Measurements from ENCODE around the gene SMAD1. TPM values are rescaled to one million over a fixed set of nuclear protein-coding genes. Genes with fewer than 3 reads are reported as not detected.

The SMAD1 gene
- total RNA-seq, 2 donors from 2014 or later, result 40.4 to 47.3 TPM

GRCh38 chr4:145545031-145545430 is 63.4 kb downstream of the SMAD1 start:
- Histone ChIP-seq H3K4me1 (no peaks in the 10 kb centered on the region), H3K9ac (ENCODE audit: low read depth in 2 of 2, low read length in 2 of 2) (no peak overlapping the region), H3K27me3 (no peaks in the 10 kb centered on the region), H3K36me3 (no peaks in the 10 kb centered on the region), H3K27ac (peak overlapping the region; percentile 62), H3K9me3 (no peaks in the 10 kb centered on the region), H3K4me3 (no peak overlapping the region)
- DNase-seq, result no peak
- TF ChIP-seq CTCF (IDR thresholded peaks at IDR 0.05), result no peak
- intact Hi-C loops (cut with DNase I), result no loop called here

- H3K27me3 ChIP-seq, result no peaks in the 10 kb centered on the region
- no peak overlapping the region for H3K4me3 ChIP-seq
Measured at GRCh38 chr4:145545538-145546174, 64.0 kb downstream of the SMAD1 start.

GRCh38 chr4:145546175-145546915 is 64.7 kb downstream of the SMAD1 start:
- Histone ChIP-seq H3K36me3 (no peaks in the 10 kb centered on the region), H3K9ac (ENCODE audit: low read depth in 2 of 2, low read length in 2 of 2) (no peak overlapping the region), H3K4me1 (no peaks in the 10 kb centered on the region), H3K27me3 (no peaks in the 10 kb centered on the region), H3K9me3 (no peaks in the 10 kb centered on the region), H3K27ac (peak overlapping the region; percentile 62), H3K4me3 (no peak overlapping the region)
- no peak for DNase-seq
- intact Hi-C loops (cut with DNase I), result no loop called here
- no peak for TF ChIP-seq CTCF (IDR thresholded peaks at IDR 0.05)

More at GRCh38 chr4:145545538-145546174, 64.0 kb downstream of the SMAD1 start:
- peak; percentile 61 for DNase-seq
- Histone ChIP-seq H3K36me3 (no peaks in the 10 kb centered on the region), H3K9ac (ENCODE audit: low read depth in 2 of 2, low read length in 2 of 2) (no peak overlapping the region), H3K27ac (peak overlapping the region; percentile 62), H3K9me3 (no peaks in the 10 kb centered on the region), H3K4me1 (no peaks in the 10 kb centered on the region)
- no peak for TF ChIP-seq CTCF (IDR thresholded peaks at IDR 0.05)
- intact Hi-C loops (cut with DNase I), result no loop called here

GRCh38 chr4:145551660-145552059 is 70.0 kb downstream of the SMAD1 start:
- Histone ChIP-seq H3K4me1 (no peaks in the 10 kb centered on the region), H3K27ac (no peak overlapping the region), H3K9ac (ENCODE audit: low read depth in 2 of 2, low read length in 2 of 2) (no peak overlapping the region), H3K9me3 (no peaks in the 10 kb centered on the region), H3K27me3 (no peaks in the 10 kb centered on the region), H3K4me3 (no peak overlapping the region), H3K36me3 (no peaks in the 10 kb centered on the region)
- intact Hi-C loops (cut with DNase I), result loop anchor here (10.0 kb wide), 1 partner anchor 397 kb away; no protein-coding TSS in a partner anchor
- no peak for DNase-seq
- TF ChIP-seq CTCF (IDR thresholded peaks at IDR 0.05), result no peak

- H3K9me3 ChIP-seq, result no peaks in the 10 kb centered on the region
- H3K27me3 ChIP-seq, result no peaks in the 10 kb centered on the region
- no peak for TF ChIP-seq CTCF (IDR thresholded peaks at IDR 0.05)
- no peak overlapping the region for H3K9ac ChIP-seq (ENCODE audit: low read depth in 2 of 2, low read length in 2 of 2)
- no peak for DNase-seq
- no peaks in the 10 kb centered on the region for H3K4me1 ChIP-seq
- no peak overlapping the region for H3K4me3 ChIP-seq
- intact Hi-C loops (cut with DNase I), result loop anchor here (10.0 kb wide), 1 partner anchor 398 kb away; no protein-coding TSS in a partner anchor
- H3K27ac ChIP-seq, result no peak overlapping the region
- no peaks in the 10 kb centered on the region for H3K36me3 ChIP-seq
Measured at GRCh38 chr4:145552181-145552822, 70.6 kb downstream of the SMAD1 start.

All from colonic mucosa (tissue), 4 donors.